ENCODE measurements around the gene NSMCE1.

The NSMCE1 gene

DNA sequence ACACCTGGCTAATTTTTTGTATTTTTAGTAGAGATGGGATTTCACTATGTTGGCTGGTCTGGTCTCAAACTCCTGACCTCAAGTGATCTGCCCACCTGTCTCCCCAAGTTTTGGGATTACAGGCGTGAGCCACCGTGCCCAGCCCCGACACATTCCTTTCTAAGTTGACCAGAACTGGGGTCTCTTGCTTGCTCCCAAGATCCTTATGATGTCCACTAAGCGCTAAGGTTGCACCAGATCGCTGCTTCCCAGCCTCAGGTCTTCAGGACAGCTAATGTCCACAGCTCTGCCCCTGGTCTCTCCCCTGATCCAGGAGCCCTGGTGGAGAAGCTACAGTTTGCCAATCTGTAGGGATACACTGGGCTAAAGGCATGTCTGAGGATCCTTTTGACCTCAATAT is 29.5 kb downstream of the NSMCE1 start:
- H3K4me1 ChIP-seq: peaks cover 70% of the 10 kb centered on the region
- TF ChIP-seq Cebpa-rat (IDR thresholded peaks at IDR 0.05): no peak
- no peak overlapping the region for H3K4me3 ChIP-seq
- H3K27ac ChIP-seq: no peak overlapping the region
- no peaks in the 10 kb centered on the region for H3K9me3 ChIP-seq
- H3K27me3 ChIP-seq: no peaks in the 10 kb centered on the region
- H3K4me2 ChIP-seq: no peak overlapping the region
- H3K9ac ChIP-seq: no peak overlapping the region
- no peaks in the 10 kb centered on the region for H3K36me3 ChIP-seq
- H4K20me1 ChIP-seq: no peaks in the 10 kb centered on the region; the same call in 1 of the 2 replicates

GRCh38 chr16:27238591-27238990 is 30.0 kb downstream of the NSMCE1 start:
- no peak overlapping the region for H3K9ac ChIP-seq
- H3K4me2 ChIP-seq: peak overlapping the region; percentile 89; the same call in 1 of the 2 replicates
- peak overlapping the region; percentile 86; the same call in 1 of the 2 replicates for H3K27ac ChIP-seq
- H3K36me3 ChIP-seq: no peaks in the 10 kb centered on the region
- H4K20me1 ChIP-seq: no peaks in the 10 kb centered on the region
- H3K9me3 ChIP-seq: no peaks in the 10 kb centered on the region
- H3K4me3 ChIP-seq: no peak overlapping the region
- H3K27me3 ChIP-seq: no peaks in the 10 kb centered on the region
- peaks cover 71% of the 10 kb centered on the region for H3K4me1 ChIP-seq
- TF ChIP-seq Cebpa-rat (IDR thresholded peaks at IDR 0.05): no peak

DNA sequence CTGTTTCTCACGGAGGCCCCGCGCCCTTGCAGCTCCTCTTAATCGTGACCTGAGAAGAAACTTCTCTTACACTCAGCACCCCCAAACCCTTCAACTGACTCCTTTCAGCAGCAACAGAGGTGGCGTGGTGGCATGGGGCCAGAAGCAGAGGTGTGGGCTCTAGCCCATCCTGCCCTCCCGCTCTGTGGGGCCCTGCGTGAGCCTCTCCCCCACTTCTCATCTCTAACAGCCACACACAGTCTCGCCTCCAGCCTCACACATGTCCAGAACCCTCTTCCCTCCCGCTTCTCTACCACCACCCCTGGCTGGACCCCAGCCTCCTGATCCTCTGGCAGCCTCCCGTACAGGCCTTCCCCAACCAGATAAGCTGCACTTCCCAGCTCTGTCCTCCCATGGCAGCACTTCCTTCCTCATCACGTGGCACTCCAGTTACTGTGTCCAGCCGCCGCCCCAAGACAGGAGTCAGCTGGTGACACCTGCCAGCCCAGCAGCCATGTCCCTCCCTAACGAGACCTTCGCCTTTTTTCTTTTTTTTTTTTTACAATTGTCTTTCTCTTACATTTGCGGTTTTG is 30.5 kb downstream of the NSMCE1 start:
- no peaks in the 10 kb centered on the region for H3K27me3 ChIP-seq
- peaks cover 71% of the 10 kb centered on the region for H3K4me1 ChIP-seq
- no peaks in the 10 kb centered on the region for H3K36me3 ChIP-seq
- TF ChIP-seq Cebpa-rat (IDR thresholded peaks at IDR 0.05): no peak
- peak overlapping the region; percentile 89 for H3K4me2 ChIP-seq
- H4K20me1 ChIP-seq: no peaks in the 10 kb centered on the region
- peak overlapping the region; percentile 86 for H3K27ac ChIP-seq
- H3K4me3 ChIP-seq: no peak overlapping the region
- H3K9ac ChIP-seq: peak overlapping the region; percentile 64
- H3K9me3 ChIP-seq: no peaks in the 10 kb centered on the region

DNA sequence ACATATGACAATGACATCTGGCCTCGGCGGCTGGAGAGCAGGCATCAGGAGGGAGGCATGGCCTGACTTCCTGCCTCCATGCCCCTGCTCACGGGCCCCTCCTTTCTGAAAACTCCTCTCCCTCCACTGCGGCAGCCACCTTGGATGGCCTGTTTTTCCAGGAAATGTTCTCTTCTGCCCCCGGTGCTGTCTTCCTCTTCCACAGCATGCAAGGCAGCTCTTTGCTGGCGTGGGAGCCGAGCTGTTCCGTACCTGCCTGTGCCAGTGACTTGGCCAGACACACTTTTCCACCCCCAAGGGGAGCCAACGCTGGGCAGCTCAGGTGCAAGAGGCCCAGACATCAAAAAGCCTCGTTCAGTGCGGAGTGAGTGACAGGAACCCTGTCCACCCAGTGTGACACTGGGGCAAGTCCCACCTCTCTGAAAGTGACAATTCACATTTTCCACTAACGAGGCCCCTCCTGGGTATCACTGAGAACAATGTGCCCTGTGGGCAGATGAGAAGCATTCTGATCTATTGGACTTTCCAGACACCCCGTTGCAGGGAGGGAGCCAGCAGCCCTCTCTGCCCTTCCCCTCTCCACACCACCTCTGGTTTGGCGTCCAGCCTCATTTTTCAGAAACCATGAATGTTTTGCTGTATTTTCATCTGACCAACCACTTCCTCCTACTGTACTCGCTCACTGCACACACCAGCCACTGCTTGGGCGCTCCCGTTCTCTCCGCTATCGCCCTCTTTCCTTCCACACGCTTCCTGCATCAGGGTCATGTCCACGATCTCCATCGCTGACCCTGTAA is 31.2 kb downstream of the NSMCE1 start:
- Histone ChIP-seq H3K4me1 (peaks cover 71% of the 10 kb centered on the region), H3K4me3 (no peak overlapping the region), H3K36me3 (no peaks in the 10 kb centered on the region), H3K27me3 (no peaks in the 10 kb centered on the region), H3K27ac (peak overlapping the region; percentile 86), H3K9ac (peak overlapping the region; percentile 64), H3K4me2 (peak overlapping the region; percentile 89), H4K20me1 (no peaks in the 10 kb centered on the region), H3K9me3 (no peaks in the 10 kb centered on the region)
- TF ChIP-seq Cebpa-rat (IDR thresholded peaks at IDR 0.05): no peak

DNA sequence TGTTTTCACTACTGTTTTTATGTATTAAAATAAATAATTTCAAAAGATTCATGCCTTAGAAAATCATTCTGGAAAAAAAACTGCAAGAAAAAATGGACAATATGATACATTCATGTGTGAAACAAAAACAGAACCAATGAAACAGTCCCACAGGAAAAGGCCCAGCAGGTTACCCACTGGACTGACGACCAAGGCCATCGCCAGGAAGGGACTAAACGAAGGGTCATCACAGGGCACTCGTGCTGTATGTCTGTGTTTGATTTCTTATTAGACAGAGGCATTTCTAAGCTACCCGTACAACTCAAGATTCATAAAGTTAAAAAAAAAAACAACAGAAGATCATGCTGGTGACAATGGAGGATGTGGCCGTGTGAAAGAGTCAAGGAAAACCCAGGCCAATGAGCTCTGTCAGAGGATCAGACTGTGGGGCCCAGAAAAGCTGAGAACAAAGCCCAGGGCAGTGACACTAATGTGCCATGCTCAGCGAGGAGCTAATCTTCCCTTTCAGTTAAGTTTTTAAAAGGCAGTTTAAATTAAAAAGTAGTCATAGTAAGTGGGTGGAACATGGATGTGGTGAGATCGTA is 31.8 kb downstream of the NSMCE1 start:
- no peaks in the 10 kb centered on the region for H3K36me3 ChIP-seq
- no peak for TF ChIP-seq Cebpa-rat (IDR thresholded peaks at IDR 0.05)
- no peaks in the 10 kb centered on the region for H3K9me3 ChIP-seq
- H3K4me3 ChIP-seq: no peak overlapping the region
- no peaks in the 10 kb centered on the region for H3K27me3 ChIP-seq
- H4K20me1 ChIP-seq: no peaks in the 10 kb centered on the region
- peak overlapping the region; percentile 89 for H3K4me2 ChIP-seq
- H3K9ac ChIP-seq: peak overlapping the region; percentile 64
- H3K27ac ChIP-seq: peak overlapping the region; percentile 86
- peaks cover 76% of the 10 kb centered on the region for H3K4me1 ChIP-seq

- H3K4me1 ChIP-seq: peaks cover 78% of the 10 kb centered on the region
- no peaks in the 10 kb centered on the region for H3K27me3 ChIP-seq
- H3K36me3 ChIP-seq: no peaks in the 10 kb centered on the region
- H3K9ac ChIP-seq: peak overlapping the region; percentile 64
- H3K27ac ChIP-seq: peak overlapping the region; percentile 86
- no peak overlapping the region; the same call in 1 of the 2 replicates for H3K4me3 ChIP-seq
- no peaks in the 10 kb centered on the region for H3K9me3 ChIP-seq
- H4K20me1 ChIP-seq: no peaks in the 10 kb centered on the region
- no peak for TF ChIP-seq Cebpa-rat (IDR thresholded peaks at IDR 0.05)
- peak overlapping the region; percentile 89 for H3K4me2 ChIP-seq
These were observed 32.7 kb downstream of the NSMCE1 start for GRCh38 chr16:27235938-27236245.

DNA sequence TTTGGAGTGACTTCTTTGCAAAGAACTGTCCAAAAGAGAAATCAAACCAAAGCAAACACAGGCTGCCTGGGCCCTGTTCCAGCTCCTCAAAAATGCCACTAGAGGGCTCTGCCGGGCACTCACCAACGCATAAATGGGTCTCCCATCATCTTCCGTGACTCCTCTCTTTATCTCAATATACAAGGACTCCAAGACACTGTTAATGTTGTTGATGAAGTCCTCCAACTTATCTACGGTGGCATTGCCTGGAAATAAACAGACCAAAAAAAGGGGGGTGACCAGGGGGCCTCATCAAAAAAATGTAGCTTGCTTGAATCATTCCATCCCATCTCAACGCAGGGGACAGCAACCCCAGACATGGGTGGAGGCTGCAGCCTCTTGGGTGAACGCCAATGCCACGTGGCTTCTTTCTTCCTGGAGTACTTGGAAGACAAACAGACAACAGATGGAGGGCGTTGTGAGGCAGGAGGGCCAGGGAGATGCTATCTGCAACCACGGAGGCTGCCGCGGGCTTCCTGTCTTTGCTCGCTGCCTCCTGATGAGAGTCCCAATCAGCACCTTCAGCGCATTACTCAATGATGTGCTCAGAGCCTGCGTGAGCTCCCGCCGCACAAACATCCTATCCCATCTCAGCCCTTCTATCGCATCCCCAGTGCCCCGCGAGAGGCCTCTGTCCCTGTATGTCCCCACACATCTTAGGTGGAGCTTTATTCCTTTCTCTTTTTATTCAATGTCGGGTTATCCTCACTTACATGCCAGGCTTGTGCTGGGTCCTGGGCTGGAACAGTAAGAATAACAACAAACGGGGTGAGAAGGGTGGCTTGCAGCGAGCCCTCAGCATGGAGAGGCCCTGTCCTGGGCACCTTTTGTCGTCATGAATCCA is 33.3 kb downstream of the NSMCE1 start:
- H3K4me3 ChIP-seq: no peak overlapping the region; the same call in 1 of the 2 replicates
- no peaks in the 10 kb centered on the region for H4K20me1 ChIP-seq
- H3K4me2 ChIP-seq: peak overlapping the region; percentile 89
- H3K9ac ChIP-seq: peak overlapping the region; percentile 64
- H3K4me1 ChIP-seq: peaks cover 84% of the 10 kb centered on the region
- no peak for TF ChIP-seq Cebpa-rat (IDR thresholded peaks at IDR 0.05)
- H3K36me3 ChIP-seq: no peaks in the 10 kb centered on the region
- no peaks in the 10 kb centered on the region for H3K27me3 ChIP-seq
- H3K9me3 ChIP-seq: no peaks in the 10 kb centered on the region
- H3K27ac ChIP-seq: peak overlapping the region; percentile 86

DNA sequence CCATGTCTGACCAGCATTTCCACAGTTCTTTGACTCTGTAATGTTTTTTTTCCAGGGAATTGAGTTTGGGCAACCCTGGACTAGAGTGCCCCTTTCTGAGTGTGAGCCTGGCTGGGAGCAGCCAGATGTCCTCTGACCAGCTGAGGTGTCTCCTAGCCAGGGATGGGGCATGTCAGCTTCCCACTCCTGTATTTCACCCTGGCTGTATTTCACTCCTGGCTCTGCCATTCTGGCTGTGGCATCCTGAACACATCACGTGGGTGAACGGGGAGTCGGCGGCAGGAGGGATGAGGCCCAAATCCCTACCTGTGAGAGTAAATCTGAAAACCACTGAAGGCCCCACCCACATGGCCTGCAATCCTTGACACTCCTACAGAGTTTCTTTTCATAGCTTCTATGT is 34.0 kb downstream of the NSMCE1 start:
- peaks cover 91% of the 10 kb centered on the region for H3K4me1 ChIP-seq
- no peak overlapping the region for H3K4me3 ChIP-seq
- no peaks in the 10 kb centered on the region for H3K27me3 ChIP-seq
- no peaks in the 10 kb centered on the region for H4K20me1 ChIP-seq
- H3K27ac ChIP-seq: peak overlapping the region; percentile 86
- TF ChIP-seq Cebpa-rat (IDR thresholded peaks at IDR 0.05): no peak
- H3K36me3 ChIP-seq: no peaks in the 10 kb centered on the region
- peak overlapping the region; percentile 56; the same call in 1 of the 2 replicates for H3K9ac ChIP-seq
- peak overlapping the region; percentile 89 for H3K4me2 ChIP-seq
- H3K9me3 ChIP-seq: no peaks in the 10 kb centered on the region

DNA sequence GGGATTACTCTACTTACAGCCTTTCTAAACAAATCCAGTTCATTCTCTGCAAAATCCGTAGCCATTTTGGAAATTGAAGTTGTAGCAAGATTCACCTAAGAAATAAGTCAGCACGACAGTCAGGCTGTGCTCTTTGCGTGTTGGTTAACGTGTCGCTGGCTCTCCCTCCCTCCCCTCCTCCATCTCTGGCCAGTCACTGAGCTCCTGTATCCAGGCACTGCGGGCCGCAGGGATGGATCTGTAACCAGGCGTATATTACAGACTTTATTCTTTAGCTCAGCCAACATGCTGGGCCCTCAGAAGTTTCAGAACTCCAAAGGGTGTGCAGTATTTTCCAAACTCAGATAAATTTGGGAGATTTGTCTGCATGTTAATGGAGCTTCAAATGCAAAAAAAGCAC is 34.4 kb downstream of the NSMCE1 start:
- Histone ChIP-seq H3K9me3 (no peaks in the 10 kb centered on the region), H3K9ac (peak overlapping the region; percentile 56; the same call in 1 of the 2 replicates), H4K20me1 (no peaks in the 10 kb centered on the region), H3K4me1 (peaks cover 95% of the 10 kb centered on the region), H3K4me2 (peak overlapping the region; percentile 89), H3K4me3 (no peak overlapping the region), H3K36me3 (no peaks in the 10 kb centered on the region), H3K27ac (peak overlapping the region; percentile 86), H3K27me3 (no peaks in the 10 kb centered on the region)
- no peak for TF ChIP-seq Cebpa-rat (IDR thresholded peaks at IDR 0.05)

Measured in BLaER1 (cell line).